Stimulated activated CD8-positive, alpha-beta memory T cell treated with anti-CD3 and anti-CD28 coated beads, Interleukin-2, amount 100 ng/mL, for 1 hour (primary cell): ENCODE data around the gene MAP2K3.

Experiments used
- DNase-seq, 2 donors: peaks; one replicate each; pipeline ENCODE4 v3.0.0-alpha.2; 2020; ENCODE audit warnings: low read depth in 2 of 2

MAP2K3 gene

DNA sequence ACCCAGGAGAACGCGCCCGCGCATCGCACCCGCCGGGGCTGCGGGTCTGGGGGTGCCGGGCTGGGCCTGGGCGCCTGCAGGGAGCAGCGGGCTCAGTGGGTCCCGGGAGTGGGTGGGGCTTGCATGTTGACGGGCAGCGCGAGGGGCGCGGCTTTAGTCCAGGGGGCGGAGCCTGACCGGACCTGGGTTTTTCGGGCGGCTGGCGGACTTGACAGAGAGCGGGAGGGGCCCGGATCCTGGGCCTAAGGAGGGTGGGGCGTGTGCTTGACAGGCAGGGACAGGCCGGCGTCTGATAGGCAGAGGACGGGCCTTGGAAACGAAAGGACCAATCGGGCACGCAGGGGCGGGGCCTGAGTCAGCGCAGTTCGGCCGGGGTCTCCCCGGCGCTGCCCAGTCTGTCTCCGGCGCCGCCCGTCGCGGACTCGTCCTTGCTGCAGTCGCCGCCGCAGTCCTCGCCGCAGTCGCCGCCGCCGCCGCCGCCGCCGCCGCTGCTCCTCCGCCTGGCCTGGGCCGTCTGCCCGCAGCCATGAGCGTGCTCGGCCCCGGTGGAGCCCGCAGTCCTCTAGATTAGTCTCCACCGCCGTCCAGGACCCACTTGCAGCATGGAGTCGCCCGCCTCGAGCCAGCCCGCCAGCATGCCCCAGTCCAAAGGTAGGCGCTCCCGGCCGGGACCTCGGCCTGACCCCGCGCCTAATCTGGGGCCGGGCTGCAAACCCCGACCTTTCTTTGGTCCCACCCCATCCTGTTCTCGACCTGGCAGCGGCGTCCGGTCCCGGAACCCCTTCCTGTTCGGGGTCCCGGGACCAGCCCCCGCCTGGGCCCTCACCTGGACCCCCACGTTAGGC lies at the start of gene MAP2K3:
TSS of gene MAP2K3 (plus strand) at position 393 of the 845 bp plus-strand sequence. CDS start at position 603, 210 bp downstream.
- peak; percentile 94 for DNase-seq

- DNase-seq = no peak
These were observed 48.6 kb upstream of the MAP2K3 start for GRCh38 chr17:21235921-21236320.

DNA sequence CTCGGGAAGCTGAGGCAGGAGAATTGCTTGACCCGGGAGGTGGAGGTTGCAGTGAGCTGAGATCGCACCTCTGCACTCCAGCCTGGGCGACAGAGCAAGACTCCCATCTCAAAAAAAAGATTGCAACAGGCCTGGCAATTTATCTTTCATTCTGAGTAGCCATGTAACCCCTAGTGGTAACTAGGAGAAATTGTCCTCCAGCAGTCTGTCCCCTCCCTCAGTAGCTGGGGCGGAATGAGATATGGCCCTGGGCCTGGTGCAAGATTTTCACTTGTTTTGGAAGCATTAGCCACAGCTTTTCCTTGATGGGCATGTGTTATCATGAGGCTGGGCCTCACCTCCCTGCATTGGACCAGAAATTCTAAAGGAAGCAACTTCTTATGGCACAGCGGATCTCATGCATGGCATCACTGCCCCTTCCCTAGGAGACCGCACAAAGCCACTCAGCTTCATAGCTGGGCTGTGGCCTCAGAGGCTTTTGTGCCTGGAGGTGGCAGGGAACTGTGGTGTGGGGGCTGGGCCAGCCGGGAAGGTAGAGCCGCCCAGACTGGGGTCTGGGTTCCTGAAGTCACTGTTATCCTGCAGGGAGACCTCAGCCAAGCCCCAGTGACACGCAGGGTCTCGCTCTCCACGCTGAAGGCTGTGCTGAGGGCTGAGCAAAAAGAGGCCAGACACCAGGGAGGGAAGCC lies 44.7 kb upstream of the MAP2K3 start:
- no peak for DNase-seq

DNA sequence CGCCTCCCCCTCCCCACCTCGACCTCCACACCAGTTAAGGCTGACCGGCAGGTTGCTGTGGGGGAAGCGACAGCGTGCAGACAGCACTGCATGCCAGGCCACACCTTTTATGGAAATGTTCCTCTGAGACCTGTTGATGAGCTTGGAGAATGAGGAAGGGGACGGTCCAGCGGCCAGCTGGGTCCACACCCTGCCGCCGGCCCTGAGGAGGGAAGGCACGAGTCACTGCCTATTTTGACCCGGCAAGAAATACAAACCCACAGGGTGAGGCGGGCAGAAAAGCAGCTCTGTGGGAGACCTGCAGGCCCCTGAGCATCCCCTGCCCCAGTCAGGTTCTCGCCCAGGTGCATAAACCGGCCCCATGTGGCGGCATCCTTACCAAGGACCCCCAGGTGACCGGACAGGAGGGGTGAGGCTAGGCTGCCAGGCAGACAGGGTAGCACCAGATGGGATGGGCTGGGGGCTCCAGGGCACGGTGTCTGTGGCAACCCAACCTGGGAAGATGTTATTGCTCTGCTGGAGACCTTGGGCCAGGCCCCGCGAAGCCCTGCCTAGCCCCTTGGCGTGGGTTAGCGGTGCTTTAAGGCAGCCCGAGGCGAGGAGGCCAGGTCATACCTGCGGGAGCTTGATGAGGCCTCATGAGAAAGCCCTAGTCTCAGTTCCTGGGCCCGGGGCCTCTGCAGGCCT lies 44.0 kb upstream of the MAP2K3 start:
- DNase-seq = no peak

GRCh38 chr17:21241564-21241963 lies 42.9 kb upstream of the MAP2K3 start:
- no peak for DNase-seq

DNA sequence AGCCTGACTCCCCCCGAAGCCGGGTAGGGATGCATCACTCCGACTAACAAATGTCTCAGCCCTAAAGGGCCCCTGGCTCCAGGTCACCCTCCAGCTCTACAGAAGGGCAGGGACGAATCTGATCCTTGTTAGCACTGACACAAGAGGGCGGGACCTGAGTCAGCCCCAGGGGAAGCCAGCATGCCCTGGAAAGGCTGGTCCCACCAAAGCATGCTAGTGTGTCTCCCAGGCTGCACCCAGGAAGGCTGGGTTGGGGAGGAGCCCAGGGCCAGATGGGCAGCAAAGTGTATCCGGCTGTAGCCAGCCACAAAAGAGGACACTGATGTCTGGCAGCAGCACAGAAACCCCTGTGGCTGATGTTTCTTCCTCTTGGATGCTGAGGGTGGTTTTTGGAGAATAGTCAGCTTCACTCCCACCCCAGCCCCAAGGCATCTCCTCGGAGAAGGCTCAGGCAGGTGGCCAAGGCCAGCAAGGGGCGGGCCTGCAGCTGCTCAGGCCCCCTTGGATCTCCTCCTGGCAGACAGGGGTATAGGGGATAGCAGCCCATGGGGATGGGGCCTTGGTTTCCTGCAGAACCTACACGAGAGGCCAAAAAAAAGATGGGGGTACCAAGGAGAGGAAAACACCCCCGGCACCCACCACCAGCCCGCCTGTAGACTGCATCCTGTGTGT lies 42.3 kb upstream of the MAP2K3 start:
- DNase-seq = no peak

DNA sequence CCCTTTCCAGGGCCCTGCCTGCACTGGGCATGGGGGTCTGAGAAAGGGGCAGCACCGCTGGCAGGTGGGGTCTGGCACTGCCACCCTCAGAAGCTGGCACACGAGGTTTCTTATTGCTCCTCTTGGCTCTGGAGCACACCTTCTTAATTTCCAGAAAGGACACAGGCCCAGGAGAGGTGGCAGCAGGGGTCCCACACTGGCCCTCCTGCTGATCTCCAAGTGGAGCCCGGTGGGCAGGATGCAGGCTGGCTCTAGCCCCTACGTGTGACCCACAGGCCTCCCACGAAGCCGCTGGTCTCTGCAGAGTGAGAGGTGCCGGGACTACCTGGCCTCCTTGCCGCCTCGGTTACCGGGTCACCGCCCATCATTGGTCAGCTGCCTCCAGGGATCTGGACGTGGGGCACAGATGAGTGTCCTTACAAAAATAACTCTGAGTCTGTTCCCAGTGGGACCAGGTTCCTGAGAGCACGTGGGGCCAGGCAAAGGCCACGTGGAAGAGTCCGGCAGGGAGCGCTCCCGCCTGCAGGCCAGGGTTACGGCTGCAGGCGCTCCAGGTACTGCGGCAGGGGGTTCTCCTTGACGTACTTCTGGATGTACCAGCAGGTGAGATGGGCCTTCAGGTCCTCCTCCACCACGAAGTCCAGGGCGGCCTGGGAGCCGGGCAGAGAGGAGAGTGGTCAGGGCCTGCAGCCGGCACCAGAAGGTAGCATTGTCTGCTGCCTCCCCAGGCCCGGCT lies 41.6 kb upstream of the MAP2K3 start:
- DNase-seq = no peak

- DNase-seq = no peak
These were observed 40.8 kb upstream of the MAP2K3 start for GRCh38 chr17:21243516-21244303.

- DNase-seq = no peak
These were observed 38.8 kb upstream of the MAP2K3 start for GRCh38 chr17:21245639-21246084.

DNA sequence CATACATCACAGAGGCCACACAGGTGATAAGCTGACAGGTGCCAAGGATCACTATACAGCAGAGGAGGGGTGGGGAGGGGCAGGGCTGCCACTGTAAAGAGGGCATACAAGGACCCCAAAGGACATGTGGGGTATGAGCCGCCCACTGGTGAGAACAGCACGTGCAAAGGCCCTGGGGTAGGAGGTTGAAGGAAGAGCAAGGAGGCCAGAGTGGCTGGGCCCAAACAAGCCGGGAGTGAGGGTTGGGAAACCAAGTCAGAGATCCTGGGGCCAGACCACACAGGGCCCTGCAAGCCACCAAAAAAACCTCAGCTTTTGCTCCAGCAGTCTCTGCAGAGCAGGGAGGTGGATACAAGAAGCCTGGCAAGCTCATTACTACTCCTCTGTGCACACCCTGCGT lies 37.8 kb upstream of the MAP2K3 start:
- no peak for DNase-seq

DNA sequence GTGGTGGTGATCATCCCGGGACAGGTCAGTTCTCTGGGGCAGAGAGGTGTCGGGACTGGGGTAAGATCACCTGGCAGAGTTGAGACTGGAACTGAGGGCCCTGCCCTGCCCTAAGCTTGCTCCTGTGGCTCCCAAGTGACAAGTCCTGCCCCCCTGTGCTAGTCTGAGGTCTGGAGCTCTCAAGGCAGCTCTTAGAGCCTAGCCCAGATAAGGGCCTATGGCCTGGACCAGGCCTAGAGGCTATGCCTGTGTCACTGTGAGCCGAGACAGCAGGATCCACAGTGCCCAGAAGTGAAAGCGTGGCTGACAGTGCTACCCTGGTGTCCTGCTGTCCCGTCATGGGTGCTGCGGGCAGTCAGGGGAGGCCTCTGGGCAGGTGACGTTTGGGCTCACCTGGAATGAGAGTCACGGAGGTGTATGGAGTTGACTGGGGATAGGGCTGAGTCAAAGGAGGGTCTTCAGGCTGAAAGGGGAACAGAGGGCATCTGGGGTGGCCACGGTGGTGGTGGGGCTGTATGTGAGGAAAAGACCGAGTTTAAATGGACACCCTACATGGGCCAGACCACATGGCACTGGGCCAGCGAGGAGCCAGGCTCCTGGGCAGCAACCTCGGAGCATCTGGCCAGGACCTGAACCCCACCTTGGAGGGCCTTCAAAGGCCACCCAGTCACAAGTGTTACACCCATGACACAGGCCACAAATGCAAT lies 36.8 kb upstream of the MAP2K3 start:
- DNase-seq = no peak

DNA sequence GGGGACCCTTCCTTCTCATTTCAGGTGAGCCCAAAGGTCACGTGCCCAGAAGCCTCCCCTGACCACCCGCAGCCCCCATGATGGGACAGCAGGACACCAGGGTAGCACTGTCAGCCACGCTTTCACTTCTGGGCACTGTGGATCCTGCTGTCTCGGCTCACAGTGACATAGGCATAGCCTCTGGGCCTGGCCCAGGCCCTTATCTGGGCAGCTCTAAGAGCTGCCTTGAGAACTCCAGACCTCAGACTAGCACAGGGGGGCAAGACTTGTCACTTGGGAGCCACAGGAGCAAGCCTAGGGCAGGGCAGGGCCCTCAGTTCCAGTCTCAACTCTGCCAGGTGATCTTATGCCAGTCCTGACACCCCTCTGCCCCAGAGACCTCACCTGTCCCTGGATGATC lies 36.0 kb upstream of the MAP2K3 start:
- no peak for DNase-seq

DNA sequence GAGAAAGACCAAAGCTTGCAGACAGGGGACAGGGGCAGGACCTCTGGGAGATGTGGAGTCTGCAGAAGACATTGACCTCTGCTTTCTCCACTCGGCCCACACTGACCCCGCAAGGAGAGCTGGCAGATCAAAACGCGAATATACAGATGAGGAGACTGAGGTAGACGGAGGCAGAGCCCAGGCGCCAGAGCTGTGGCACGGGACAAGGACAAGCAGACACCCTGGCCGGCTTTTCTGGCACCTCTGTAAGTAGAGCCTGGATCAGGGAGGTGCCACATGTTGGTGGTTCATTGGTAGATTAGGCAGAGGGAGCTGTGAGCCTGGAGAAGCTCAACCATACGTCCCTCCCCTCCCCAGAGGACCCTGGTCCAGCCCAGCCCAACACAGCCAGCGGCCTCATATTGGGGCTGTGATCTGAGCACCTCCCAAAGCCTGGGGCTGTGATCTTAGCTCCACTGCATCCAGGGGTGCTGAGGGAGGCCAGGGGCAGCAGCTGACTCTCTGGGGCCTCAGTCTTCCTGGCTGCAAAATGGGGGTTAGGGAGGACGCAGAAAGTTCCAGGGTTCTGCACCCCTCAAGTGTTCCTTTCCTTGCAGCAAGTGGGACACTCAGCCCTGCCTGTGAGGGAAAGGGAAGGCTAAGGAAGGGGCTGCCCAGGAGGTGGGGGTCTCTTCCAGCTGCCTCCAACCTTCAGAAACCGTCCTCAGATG lies 35.3 kb upstream of the MAP2K3 start:
- no peak for DNase-seq

DNA sequence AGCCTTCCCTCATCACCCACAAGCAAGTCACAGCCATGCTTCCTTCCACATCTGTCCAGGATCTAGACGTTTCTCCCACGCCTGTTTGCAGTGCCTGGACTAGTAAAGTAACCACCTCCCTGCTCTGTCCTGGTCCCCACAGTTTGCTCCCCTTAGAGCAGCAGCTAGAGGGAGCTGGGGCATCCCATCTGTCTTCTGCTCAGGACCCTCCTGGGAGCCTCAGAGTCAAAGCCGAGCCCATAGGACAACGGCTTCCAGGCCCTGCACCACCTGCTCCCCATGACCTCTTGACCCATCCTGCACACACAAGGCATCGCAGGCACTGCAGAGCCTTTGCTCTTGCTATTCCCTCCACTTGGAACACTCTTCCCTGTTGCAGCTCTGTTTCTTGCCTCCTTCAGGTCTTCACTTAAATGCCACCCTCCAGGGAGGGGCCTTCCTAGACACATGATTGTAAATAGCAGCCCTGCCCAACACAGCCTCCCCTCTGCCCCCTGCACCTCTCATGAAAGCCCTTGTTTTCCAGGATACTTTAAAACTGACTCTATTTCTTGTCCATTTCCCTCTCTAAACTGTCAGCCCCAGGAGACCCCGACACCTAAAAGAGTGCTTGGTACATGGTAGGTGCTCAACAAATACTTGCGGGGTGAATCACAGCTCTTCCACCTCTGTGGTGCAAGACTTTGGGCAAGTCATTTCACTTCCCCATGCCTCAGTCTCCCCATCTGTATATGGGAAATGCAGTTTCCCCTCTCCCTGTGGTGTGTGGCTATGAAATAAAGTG lies 34.4 kb upstream of the MAP2K3 start:
- DNase-seq = no peak

DNA sequence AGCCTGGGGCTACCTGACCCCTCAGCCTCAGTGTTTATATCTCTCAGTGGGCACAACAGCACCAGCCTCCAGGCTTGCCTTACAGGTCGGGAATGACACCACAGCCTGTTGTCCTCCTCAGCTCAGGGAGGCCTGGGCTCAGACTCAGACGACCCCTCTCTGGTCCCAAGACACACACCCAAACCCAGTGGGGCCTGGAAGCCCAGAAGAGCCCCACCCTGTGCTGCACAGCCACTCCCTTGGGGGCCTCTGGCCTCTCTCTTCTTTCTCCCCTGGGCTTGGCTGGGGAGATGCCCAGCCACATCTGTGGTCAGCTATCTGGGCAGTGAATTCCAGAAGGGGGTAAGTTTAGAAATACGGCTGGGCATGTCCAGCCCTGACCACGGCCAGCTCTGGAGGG lies 33.7 kb upstream of the MAP2K3 start:
- DNase-seq = no peak

GRCh38 chr17:21251337-21252010 lies 33.0 kb upstream of the MAP2K3 start:
- no peak for DNase-seq

DNA sequence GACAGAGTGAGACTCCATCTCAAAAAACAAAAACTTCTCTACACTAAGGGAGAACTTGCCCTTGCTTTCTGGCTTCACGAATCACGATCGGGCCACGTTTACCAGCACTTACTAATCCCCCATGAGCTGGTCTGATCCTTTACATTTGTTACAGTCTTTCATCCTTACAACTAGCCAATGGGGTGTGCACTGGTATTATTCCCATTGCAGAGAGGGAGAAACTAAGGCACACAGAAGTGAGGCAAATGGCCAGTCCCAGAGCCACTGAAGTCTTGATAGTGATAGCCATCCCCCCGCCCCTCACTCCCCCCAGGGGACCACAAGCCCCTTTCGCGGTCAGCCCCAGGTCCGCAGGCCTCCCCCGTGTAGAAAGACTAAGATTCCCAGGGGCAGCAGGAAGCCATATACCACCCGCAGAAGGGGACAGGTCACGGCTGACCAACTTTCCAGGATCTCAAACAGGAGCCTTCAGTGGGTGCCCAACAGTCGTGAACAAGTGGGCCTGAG lies 32.2 kb upstream of the MAP2K3 start:
- DNase-seq = no peak
